Neural cell (in vitro differentiated cells): ENCODE results near the gene SULT1A1. TPM values are rescaled to one million over a fixed set of nuclear protein-coding genes. Genes with fewer than 3 reads are reported as not detected.

Source experiments
- H2AFZ ChIP-seq: fragments of 200-600, 300-800 bp; sonication (generic), shearing (Covaris generic); 2 replicates; pipeline ENCODE4 v1.6.0; 2014; ENCODE audit warnings: low read depth, mild to moderate bottlenecking, antibody characterized with exemption, low read length, moderate library complexity
- H3F3A ChIP-seq: fragments of 200-600 bp; shearing (Covaris generic); 2 replicates; pipeline ENCODE4 v1.6.1; 2016; ENCODE audit warnings: mild to moderate bottlenecking, moderate library complexity, mixed read lengths, antibody characterized with exemption, low read length; ENCODE audit not compliant: insufficient read depth, poor library complexity, severe bottlenecking
- H3K27ac ChIP-seq: fragments of 200-600, 300-800 bp; sonication (generic), shearing (Covaris generic); 2 replicates; pipeline ENCODE4 v1.5.1; 2014; ENCODE audit warnings: mild to moderate bottlenecking, low read length, moderate library complexity
- H3K27me3 ChIP-seq: fragments of 300-800, 200-600 bp; sonication (generic), shearing (Covaris generic); 2 replicates; pipeline ENCODE4 v1.6.0; 2014; ENCODE audit warnings: mild to moderate bottlenecking, low read depth, low read length, moderate library complexity; ENCODE audit not compliant: insufficient read depth
- H3K36me3 ChIP-seq: fragments of 300-800, 200-600 bp; sonication (generic), shearing (Covaris generic); 2 replicates; pipeline ENCODE4 v1.5.1; 2014; ENCODE audit warnings: mild to moderate bottlenecking, antibody characterized with exemption, low read length, moderate library complexity; ENCODE audit not compliant: insufficient read depth
- H3K4me2 ChIP-seq: fragments of 300-800, 200-600 bp; sonication (generic), shearing (Covaris generic); 2 replicates; pipeline ENCODE4 v1.6.0; 2014; ENCODE audit warnings: mild to moderate bottlenecking, low read length
- H3K4me3 ChIP-seq: fragments of 300-800, 200-600 bp; sonication (generic), shearing (Covaris generic); 2 replicates; pipeline ENCODE4 v1.5.1; 2014; ENCODE audit warnings: mild to moderate bottlenecking, low read length, moderate library complexity
- H3K79me2 ChIP-seq: fragments of 200-600 bp; shearing (Covaris generic); replicated peaks from 2 replicates; pipeline ENCODE4 v1.6.0; 2014; ENCODE audit warnings: mild to moderate bottlenecking, low read length, moderate library complexity; ENCODE audit not compliant: insufficient read depth
- H3K9ac ChIP-seq: fragments of 300-800, 200-600 bp; sonication (generic), shearing (Covaris generic); 2 replicates; pipeline ENCODE4 v1.6.1; 2016; ENCODE audit warnings: mild to moderate bottlenecking, low read length, mixed read lengths
- H3K9me2 ChIP-seq: fragments of 200-600 bp; shearing (Covaris generic); 2 replicates; pipeline ENCODE4 v1.6.1; 2016; ENCODE audit warnings: mild to moderate bottlenecking, low read length, mixed read lengths; ENCODE audit not compliant: insufficient read depth
- H3K9me3 ChIP-seq: fragments of 200-600, 300-800 bp; sonication (generic), shearing (Covaris generic); 2 replicates; pipeline ENCODE4 v1.6.1; 2016; ENCODE audit warnings: mild to moderate bottlenecking, mixed run types, low read length, moderate library complexity, mixed read lengths
- H4K20me1 ChIP-seq: fragments of 200-600 bp; shearing (Covaris generic); 2 replicates; pipeline ENCODE4 v1.6.1; 2016; ENCODE audit warnings: mild to moderate bottlenecking, mixed run types; ENCODE audit not compliant: insufficient read depth
- EP300 ChIP-seq: fragments of 450-650 bp; conservative IDR thresholded peaks from 2 replicates; pipeline ENCODE4 v1.6.1; 2014; ENCODE audit warnings: antibody characterized with exemption, mild to moderate bottlenecking, moderate library complexity; ENCODE audit not compliant: poor library complexity, severe bottlenecking
- EZH2 ChIP-seq: fragments of 200-600, 300-800 bp; shearing (Covaris generic), sonication (generic); IDR thresholded peaks from 2 replicates; pipeline ENCODE4 v1.6.1; 2014; ENCODE audit warnings: antibody characterized with exemption, low read length, borderline replicate concordance, mild to moderate bottlenecking; ENCODE audit not compliant: insufficient read depth, poor library complexity, severe bottlenecking
- MXI1 ChIP-seq: fragments of 450-650 bp; conservative IDR thresholded peaks from 2 replicates; pipeline ENCODE4 v1.6.1; 2014; ENCODE audit warnings: antibody characterized with exemption, mild to moderate bottlenecking; ENCODE audit not compliant: poor library complexity, severe bottlenecking
- POLR2AphosphoS5 ChIP-seq: IDR thresholded peaks from 2 replicates; pipeline ENCODE4 v1.6.1; 2012
- RAD21 ChIP-seq: fragments of 450-650 bp; conservative IDR thresholded peaks from 2 replicates; pipeline ENCODE4 v1.6.1; 2014; ENCODE audit warnings: antibody characterized with exemption, mild to moderate bottlenecking, moderate library complexity
- SMC3 ChIP-seq: fragments of 450-650 bp; conservative IDR thresholded peaks from 2 replicates; pipeline ENCODE4 v1.6.1; 2014; ENCODE audit warnings: antibody characterized with exemption, mild to moderate bottlenecking, moderate library complexity; ENCODE audit not compliant: poor library complexity
- TAF1 ChIP-seq: IDR thresholded peaks from 2 replicates; pipeline ENCODE4 v1.6.1; 2012; ENCODE audit warnings: low read depth
- polyA plus RNA-seq: library from polyadenylated mRNA; depleted of rRNA; stranded (reverse); fragments of >200 nt; gene quantifications from 2 replicates; pipeline ENCODE4 v1.2.3, GENCODE V29; 2014
- TF ChIP-seq, protein P1 (sequence below): IDR thresholded peaks from 2 replicates; pipeline ENCODE4 v1.6.1; 2012; ENCODE audit warnings: borderline replicate concordance
- TF ChIP-seq, protein P2 (sequence below): fragments of 450-650 bp; IDR thresholded peaks from 2 replicates; pipeline ENCODE4 v1.5.1; 2014; ENCODE audit warnings: antibody characterized with exemption, mild to moderate bottlenecking, moderate library complexity; ENCODE audit not compliant: poor library complexity, severe bottlenecking

SULT1A1 gene
- polyA plus RNA-seq, 1 donor from 2014 or later, result not detected

DNA sequence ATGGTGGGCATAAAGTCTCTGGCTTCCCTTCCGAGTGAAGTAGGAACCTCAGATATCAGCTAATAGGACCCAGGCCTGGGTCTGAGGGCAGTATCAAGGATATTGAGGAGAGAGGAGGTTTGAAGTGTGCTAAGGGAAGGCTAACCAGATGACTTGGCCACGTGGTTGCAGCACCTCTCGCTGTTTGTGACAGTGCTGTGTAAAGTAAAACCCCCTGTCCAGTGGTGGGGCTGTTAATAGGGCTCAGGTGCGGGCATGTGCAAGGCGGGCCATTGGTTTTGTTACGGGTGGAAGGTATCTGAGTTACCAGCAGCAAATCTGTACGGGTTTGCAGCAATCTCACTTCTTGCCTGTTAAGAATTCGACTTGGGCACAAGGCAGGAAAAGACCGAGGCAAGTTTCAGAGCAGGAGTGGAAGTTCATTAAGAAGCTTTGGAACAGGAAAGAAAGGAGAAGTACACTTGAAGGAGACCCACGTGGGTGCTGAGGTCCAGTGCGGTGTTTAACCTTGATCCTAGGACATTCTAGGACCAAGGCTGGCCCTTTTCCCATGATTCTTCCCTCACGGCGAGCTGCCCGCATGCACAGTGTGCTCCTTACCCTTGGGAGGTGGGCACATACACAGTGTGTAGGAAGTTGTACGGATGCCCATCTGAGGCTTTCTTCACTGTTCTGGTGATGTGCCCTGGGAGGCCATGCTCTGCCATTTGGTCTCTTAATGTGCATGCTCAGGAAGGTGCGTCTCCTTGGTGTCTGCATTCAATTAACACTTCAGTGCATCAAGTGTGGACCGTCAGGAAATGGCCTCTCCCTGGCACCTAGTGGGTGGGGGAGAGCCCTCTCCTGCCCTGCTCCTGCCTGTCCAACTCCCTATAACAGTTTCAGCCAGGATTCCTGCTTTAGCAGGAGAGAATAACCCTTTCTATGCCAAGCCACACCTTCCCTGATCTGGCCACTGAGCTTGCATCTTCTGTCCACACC is 35.8 kb downstream of the SULT1A1 start:
- Histone ChIP-seq H3K27me3 (no peaks in the 10 kb centered on the region), H2AFZ (no peak overlapping the region), H3K9me2 (no peaks in the 10 kb centered on the region), H3K9ac (no peak overlapping the region), H3K4me3 (no peak overlapping the region), H3F3A (no peaks in the 10 kb centered on the region), H3K4me2 (no peak overlapping the region), H3K36me3 (no peaks in the 10 kb centered on the region), H4K20me1 (no peaks in the 10 kb centered on the region), H3K9me3 (no peaks in the 10 kb centered on the region), H3K27ac (no peak overlapping the region), H3K79me2 (no peaks in the 10 kb centered on the region)
- TF ChIP-seq POLR2AphosphoS5, result no peak
- no peak for TF ChIP-seq TAF1
- TF ChIP-seq, protein P1, sequence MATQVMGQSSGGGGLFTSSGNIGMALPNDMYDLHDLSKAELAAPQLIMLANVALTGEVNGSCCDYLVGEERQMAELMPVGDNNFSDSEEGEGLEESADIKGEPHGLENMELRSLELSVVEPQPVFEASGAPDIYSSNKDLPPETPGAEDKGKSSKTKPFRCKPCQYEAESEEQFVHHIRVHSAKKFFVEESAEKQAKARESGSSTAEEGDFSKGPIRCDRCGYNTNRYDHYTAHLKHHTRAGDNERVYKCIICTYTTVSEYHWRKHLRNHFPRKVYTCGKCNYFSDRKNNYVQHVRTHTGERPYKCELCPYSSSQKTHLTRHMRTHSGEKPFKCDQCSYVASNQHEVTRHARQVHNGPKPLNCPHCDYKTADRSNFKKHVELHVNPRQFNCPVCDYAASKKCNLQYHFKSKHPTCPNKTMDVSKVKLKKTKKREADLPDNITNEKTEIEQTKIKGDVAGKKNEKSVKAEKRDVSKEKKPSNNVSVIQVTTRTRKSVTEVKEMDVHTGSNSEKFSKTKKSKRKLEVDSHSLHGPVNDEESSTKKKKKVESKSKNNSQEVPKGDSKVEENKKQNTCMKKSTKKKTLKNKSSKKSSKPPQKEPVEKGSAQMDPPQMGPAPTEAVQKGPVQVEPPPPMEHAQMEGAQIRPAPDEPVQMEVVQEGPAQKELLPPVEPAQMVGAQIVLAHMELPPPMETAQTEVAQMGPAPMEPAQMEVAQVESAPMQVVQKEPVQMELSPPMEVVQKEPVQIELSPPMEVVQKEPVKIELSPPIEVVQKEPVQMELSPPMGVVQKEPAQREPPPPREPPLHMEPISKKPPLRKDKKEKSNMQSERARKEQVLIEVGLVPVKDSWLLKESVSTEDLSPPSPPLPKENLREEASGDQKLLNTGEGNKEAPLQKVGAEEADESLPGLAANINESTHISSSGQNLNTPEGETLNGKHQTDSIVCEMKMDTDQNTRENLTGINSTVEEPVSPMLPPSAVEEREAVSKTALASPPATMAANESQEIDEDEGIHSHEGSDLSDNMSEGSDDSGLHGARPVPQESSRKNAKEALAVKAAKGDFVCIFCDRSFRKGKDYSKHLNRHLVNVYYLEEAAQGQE, result no peak
- TF ChIP-seq, protein P2, sequence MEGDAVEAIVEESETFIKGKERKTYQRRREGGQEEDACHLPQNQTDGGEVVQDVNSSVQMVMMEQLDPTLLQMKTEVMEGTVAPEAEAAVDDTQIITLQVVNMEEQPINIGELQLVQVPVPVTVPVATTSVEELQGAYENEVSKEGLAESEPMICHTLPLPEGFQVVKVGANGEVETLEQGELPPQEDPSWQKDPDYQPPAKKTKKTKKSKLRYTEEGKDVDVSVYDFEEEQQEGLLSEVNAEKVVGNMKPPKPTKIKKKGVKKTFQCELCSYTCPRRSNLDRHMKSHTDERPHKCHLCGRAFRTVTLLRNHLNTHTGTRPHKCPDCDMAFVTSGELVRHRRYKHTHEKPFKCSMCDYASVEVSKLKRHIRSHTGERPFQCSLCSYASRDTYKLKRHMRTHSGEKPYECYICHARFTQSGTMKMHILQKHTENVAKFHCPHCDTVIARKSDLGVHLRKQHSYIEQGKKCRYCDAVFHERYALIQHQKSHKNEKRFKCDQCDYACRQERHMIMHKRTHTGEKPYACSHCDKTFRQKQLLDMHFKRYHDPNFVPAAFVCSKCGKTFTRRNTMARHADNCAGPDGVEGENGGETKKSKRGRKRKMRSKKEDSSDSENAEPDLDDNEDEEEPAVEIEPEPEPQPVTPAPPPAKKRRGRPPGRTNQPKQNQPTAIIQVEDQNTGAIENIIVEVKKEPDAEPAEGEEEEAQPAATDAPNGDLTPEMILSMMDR, result no peak
- no peak for TF ChIP-seq EP300
- no peak for TF ChIP-seq MXI1
- TF ChIP-seq RAD21, result no peak
- no peak for TF ChIP-seq SMC3
- no peak for TF ChIP-seq EZH2

- Histone ChIP-seq H2AFZ (no peak overlapping the region), H3K27ac (no peak overlapping the region), H3F3A (no peaks in the 10 kb centered on the region), H3K36me3 (no peaks in the 10 kb centered on the region), H3K9ac (no peak overlapping the region), H3K4me2 (no peak overlapping the region), H3K9me3 (no peaks in the 10 kb centered on the region), H3K9me2 (no peaks in the 10 kb centered on the region), H3K79me2 (no peaks in the 10 kb centered on the region), H4K20me1 (no peaks in the 10 kb centered on the region), H3K27me3 (no peaks in the 10 kb centered on the region), H3K4me3 (no peak overlapping the region)
- TF ChIP-seq, protein P1, result no peak
- TF ChIP-seq SMC3, result no peak
- TF ChIP-seq RAD21, result no peak
- no peak for TF ChIP-seq EZH2
- no peak for TF ChIP-seq TAF1
- TF ChIP-seq MXI1, result no peak
- TF ChIP-seq, protein P2, result no peak
- TF ChIP-seq POLR2AphosphoS5, result no peak
- no peak for TF ChIP-seq EP300
Measured at GRCh38 chr16:28572696-28573510, 36.9 kb downstream of the SULT1A1 start.
